Lower leg skin (tissue), 4 donors: ENCODE data around the gene ALDH1A2. TPM values are rescaled to one million over a fixed set of nuclear protein-coding genes. Genes with fewer than 3 reads are reported as not detected.

Experiments
- DNase-seq, 2 donors: peaks; one replicate each; pipeline ENCODE4 v3.0.0-alpha.2; 2019; ENCODE audit warnings: low spot score in 2 of 2
- H3K4me3 ChIP-seq: fragments of 200-600 bp; sonication (generic); 2 replicates; pipeline ENCODE4 v1.5.1; 2017; ENCODE audit warnings: mild to moderate bottlenecking, low read depth; ENCODE audit not compliant: poor library complexity, severe bottlenecking
- POLR2A ChIP-seq, 2 donors: fragments of 450-650 bp; IDR thresholded peaks; one replicate each; pipeline ENCODE4 v1.6.1; 2016 to 2017; ENCODE audit warnings: antibody characterized with exemption in 2 of 2, mild to moderate bottlenecking in 1 of 2, moderate library complexity in 1 of 2
- WGBS, 2 donors: methylation state at CpG; one replicate each; pipeline ENCODE4 v1.1.5; 2018; 5-methylcytosine and 5-hydroxymethylcytosine counted together
- intact Hi-C: fragments of 100-400 bp; cut with DNase I; formaldehyde crosslinking; loops from one replicate; pipeline ENCODE4 v1.15.0; 2023; ENCODE audit warnings: low total_unique reads
- total RNA-seq, 4 donors: library from RNA; depleted of rRNA; stranded (reverse); fragments of >200 nt; gene quantifications; one replicate each; pipeline ENCODE4 v1.1.0, GENCODE V29; 2016
- TF ChIP-seq, protein P1 (sequence below), 3 donors: fragments of 450-650 bp; IDR thresholded peaks; one replicate each; pipeline ENCODE4 v1.5.1; 2016; ENCODE audit warnings: antibody characterized with exemption in 3 of 3, mild to moderate bottlenecking in 3 of 3, moderate library complexity in 2 of 3

Gene ALDH1A2
- total RNA-seq, 4 donors from 2014 or later, result 1.2 to 6.0 (median 2.3) TPM

DNA sequence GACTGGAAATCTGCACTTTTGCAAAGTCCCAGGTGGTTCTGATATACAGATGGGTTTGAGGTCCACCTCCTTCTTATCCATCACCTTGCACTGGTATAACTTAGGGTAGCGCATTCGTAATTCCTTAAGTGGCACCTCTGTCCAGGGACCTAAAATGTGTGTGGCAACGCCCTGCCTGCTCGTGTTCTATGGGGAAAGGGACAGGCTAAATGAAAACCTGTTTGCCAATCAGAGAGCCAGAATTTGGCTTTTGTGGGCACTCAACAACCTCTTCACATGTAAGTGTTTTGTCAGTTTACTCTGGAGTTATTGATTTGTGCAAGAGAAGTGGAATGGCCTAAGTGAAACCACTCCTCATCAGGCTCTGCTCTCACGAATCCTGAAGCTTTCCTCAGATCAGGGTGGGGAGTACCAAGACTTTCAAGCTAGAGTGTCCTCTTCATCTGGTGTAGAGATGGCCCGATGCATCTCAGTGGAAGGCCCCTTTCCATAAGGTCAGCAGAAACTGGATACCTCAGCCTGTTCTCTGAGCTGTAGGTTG is 138.3 kb downstream of the ALDH1A2 start:
- 96 to 97% methylated on average over 6 of the region's 6 CpGs for WGBS, 2 donors
- no peak for DNase-seq
- intact Hi-C loops, result no loop called here
- no peak overlapping the region for H3K4me3 ChIP-seq
- no peak for TF ChIP-seq POLR2A (IDR thresholded peaks at IDR 0.05)
- TF ChIP-seq, protein P1, sequence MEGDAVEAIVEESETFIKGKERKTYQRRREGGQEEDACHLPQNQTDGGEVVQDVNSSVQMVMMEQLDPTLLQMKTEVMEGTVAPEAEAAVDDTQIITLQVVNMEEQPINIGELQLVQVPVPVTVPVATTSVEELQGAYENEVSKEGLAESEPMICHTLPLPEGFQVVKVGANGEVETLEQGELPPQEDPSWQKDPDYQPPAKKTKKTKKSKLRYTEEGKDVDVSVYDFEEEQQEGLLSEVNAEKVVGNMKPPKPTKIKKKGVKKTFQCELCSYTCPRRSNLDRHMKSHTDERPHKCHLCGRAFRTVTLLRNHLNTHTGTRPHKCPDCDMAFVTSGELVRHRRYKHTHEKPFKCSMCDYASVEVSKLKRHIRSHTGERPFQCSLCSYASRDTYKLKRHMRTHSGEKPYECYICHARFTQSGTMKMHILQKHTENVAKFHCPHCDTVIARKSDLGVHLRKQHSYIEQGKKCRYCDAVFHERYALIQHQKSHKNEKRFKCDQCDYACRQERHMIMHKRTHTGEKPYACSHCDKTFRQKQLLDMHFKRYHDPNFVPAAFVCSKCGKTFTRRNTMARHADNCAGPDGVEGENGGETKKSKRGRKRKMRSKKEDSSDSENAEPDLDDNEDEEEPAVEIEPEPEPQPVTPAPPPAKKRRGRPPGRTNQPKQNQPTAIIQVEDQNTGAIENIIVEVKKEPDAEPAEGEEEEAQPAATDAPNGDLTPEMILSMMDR (IDR thresholded peaks at IDR 0.05), result no peak

DNA sequence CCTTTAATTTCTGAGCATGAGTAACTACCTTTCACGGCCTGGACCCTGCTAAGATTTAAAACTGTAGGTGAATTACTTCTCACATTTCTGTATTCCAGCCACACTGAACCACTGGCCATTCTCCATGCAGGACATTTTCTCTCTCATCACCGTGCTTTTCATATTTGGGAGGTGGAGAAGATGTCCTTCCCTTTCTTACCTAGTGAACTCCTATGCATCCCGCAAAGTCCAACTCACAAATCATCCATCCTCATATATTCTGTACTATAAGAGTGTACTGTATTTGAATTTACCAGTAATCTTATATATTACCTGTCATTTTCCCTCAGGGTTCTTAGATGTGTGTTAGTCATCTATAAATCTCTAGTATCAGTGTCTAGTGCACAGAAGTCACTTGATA is 139.9 kb downstream of the ALDH1A2 start:
- H3K4me3 ChIP-seq, result no peak overlapping the region
- no peak for DNase-seq
- 94% methylated on average over 3 of the region's 3 CpGs for WGBS, 2 donors
- no peak for TF ChIP-seq POLR2A (IDR thresholded peaks at IDR 0.05)
- TF ChIP-seq, protein P1 (IDR thresholded peaks at IDR 0.05), result no peak
- intact Hi-C loops, result no loop called here

DNA sequence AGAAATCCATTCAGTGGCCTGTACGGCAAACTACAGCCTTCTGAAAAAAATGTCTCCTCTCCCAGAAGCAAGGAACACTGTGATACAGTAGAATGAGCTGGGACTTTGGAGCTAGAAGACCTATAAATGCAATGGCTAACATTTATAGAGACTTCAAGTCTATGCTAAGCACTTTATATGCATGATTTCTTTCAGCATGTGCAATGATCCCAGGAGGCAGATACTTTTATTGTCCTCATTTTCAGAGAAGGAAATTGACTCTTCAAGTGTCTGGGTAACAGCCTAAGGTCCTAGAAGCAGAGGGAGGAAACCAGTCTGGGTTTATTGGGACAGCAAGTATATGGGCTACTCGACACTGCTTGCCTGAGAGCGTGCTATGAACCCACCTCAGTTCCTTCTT is 140.9 kb downstream of the ALDH1A2 start:
- intact Hi-C loops, result no loop called here
- TF ChIP-seq, protein P1 (IDR thresholded peaks at IDR 0.05), result no peak
- TF ChIP-seq POLR2A (IDR thresholded peaks at IDR 0.05), result no peak
- H3K4me3 ChIP-seq, result no peak overlapping the region
- 75 to 77% methylated on average over 3 of the region's 3 CpGs for whole genome bisulfite sequencing, 2 donors
- DNase-seq, result no peak

DNA sequence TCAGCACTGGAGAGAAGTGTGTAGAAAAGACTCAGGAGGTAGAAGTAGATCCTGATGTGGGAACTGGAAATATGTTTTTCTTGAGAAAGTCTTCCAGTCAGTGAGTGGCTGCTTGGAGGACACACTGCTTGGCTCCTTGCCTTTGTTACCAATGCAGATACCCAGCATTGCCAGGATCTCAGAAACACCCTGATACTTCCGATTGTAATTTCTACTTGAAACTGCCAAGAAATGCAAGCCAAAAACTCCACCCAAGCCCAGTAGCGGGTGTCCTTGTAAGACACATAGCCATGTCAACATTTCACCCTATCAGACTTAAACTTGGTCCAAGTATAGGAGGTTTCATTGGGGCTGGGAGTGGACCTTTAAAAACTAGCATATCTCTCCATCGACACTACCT is 141.8 kb downstream of the ALDH1A2 start:
- 27 to 47% methylated on average over 3 of the region's 3 CpGs for WGBS, 2 donors
- no peak for DNase-seq
- intact Hi-C loops, result no loop called here
- no peak overlapping the region for H3K4me3 ChIP-seq
- TF ChIP-seq, protein P1 (IDR thresholded peaks at IDR 0.05), result no peak
- TF ChIP-seq POLR2A (IDR thresholded peaks at IDR 0.05), result no peak

DNA sequence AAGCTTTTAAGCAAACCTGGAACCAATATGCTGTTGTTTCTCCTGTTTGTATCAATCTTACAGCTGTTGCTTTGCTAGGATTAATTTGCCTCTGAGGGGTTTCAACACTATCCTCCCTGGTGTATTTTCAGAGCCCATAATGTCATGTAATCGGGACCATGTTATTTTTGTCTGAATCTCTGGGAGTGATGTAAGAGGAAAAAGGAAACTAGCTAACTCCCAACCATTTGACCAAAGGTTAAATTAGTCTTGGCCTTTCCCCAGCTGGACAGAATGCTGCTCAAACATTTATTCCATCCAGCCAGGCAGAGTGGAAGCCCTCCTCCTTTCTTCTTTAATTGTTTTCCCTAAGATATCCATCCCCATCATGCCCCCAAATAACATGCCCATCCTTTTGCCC is 142.2 kb downstream of the ALDH1A2 start:
- H3K4me3 ChIP-seq, result no peak overlapping the region
- intact Hi-C loops, result no loop called here
- DNase-seq, result peak in 1 of 2 donors; percentile 27
- whole genome bisulfite sequencing, 2 donors, result 27 to 29% methylated on average over 1 of the region's 1 CpG
- TF ChIP-seq POLR2A (IDR thresholded peaks at IDR 0.05), result no peak
- TF ChIP-seq, protein P1 (IDR thresholded peaks at IDR 0.05), result no peak

DNA sequence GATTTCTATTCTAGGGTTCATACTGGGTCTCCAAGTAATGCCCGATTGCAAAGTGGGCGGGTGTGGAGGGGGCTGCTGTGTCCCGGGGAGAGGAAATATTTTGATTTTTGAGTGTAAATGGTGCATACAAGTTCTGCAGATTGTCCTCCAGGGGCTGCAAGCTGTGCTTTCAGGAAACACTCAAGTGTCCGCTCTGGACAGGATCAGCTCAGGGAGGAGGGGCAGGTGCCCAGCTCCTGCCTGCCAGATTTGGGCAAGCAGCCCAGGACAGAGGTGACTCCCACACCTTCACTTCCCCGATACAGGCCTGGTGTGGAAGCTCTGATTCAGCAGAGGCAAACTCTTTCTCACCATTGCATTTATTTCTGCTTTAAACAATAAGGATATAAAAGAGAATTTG is 142.7 kb downstream of the ALDH1A2 start:
- no peak for DNase-seq
- no peak for TF ChIP-seq POLR2A (IDR thresholded peaks at IDR 0.05)
- TF ChIP-seq, protein P1 (IDR thresholded peaks at IDR 0.05), result no peak
- 80 to 83% methylated on average over 5 of the region's 5 CpGs for WGBS, 2 donors
- no peak overlapping the region for H3K4me3 ChIP-seq
- intact Hi-C loops, result no loop called here
